Endometrial microvascular endothelial cells (primary cell): Measurements from ENCODE around the gene PDIA5. TPM values are rescaled to one million over a fixed set of nuclear protein-coding genes. Genes with fewer than 3 reads are reported as not detected.

ENCODE experiments used
- in situ Hi-C: cut with HindIII; loops from 2 replicates; pipeline ENCODE4 v1.10.0; 2017; ENCODE audit warnings: low sequenced_read_pairs, low pct_unique_long_range_greater_than_20kb; ENCODE audit errors: inconsistent ontology term
- total RNA-seq: library from RNA; depleted of rRNA; stranded (reverse); fragments of >200 nt; gene quantifications from one replicate; pipeline ENCODE4 v1.2.3, GENCODE V29; 2015; ENCODE audit errors: inconsistent ontology term

Gene PDIA5
- total RNA-seq: 66.1 TPM

DNA sequence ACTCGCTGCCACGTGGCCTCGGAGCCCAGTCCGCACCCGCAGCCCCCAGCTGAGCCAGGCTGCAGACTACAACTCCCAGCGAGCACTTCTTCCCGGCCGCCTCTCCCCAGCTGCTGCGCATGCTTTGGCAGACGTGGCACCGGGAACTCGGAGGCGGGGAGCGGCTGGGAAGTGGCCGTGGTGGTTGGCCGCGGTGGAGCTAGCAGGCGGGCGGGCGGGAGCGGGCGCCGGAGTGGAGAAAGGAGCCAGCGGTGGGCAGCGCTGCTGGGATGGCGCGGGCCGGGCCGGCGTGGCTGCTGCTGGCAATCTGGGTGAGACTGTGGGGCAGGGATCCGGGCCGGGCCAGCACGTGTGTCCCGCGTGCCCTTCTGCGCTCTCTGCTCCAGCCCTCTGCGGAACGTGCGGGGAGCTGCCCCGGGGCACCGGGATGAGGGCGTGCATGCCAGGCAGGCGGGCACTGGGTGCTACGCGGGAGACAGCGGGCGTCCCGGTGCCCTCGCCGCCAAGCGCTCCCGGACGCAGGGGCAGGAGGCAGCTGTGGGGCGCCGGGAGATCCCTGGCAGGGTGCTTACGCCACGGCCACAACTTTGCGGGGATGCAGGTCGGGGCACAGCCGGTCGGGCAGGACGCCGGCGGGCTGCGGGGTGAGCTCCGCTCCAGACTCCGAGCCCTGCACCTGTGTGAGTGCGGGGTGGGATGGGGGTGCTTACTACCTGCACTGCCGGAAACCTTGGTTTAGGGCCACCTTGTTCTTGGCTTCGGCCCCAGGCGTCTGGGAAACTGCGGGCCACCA lies at the start of gene PDIA5:
Gene PDIA5 (plus strand): TSS at position 130 of the 793 bp plus-strand sequence. CDS start 140 bp downstream, at position 270.
- in situ Hi-C loops: no loop called here

DNA sequence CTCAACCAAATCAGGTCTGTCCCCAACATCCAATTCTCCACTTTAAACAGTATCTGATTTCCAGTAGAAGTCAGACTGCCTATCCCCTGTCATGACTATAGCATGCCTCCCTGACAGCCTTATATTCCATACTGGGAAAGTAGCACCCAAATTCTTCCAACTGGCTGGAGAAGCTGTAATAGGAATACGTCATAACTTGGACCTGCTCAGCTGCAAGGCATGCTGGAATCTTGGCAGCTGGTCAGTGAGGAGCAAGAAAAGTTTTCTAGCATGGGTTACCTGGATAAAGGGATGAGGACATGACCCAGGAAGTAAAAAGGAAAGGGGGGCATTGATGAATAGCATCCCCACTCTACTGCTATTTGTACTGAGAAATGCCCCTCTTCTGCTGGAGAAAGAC lies 48.1 kb upstream of the PDIA5 start:
- in situ Hi-C loops: no loop called here

DNA sequence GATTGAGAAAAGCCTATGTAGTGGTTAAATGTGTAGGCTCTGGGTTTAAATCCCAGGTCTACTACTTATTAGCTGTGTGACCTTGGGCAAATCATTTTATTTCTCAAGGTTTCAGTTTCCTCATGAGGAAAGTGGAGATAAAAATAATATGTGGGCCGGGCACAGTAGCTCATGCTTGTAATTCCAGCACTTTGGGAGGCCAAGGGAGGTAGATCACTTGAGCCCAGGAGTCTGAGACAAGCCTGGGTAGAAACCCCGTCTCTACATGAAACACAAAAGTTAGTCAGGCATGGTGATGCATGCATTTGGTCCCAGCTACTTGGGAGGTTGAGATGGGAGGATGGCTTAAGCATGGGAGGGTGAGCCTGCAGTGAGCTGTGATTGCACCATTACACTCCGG lies 47.7 kb upstream of the PDIA5 start:
- in situ Hi-C loops: no loop called here

DNA sequence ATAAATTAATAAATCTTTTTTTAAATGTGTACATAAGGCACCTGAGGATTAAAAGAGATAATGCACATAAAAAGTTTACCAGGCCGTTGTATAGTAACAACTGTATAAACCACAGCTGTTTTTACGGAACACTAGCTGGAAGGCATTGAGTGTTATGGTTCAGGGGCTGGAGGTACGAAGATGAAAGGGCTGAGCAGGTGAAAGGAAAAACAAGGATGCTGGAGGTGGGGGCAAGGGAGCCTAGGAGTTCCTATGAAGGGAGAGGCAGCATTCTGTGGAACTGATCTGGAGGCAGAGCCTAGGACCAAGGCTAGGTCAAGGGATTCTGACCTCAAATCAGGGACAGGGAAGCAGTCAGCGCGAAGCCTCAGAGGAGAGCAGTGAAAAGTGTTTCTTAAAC lies 47.2 kb upstream of the PDIA5 start:
- in situ Hi-C loops: no loop called here

DNA sequence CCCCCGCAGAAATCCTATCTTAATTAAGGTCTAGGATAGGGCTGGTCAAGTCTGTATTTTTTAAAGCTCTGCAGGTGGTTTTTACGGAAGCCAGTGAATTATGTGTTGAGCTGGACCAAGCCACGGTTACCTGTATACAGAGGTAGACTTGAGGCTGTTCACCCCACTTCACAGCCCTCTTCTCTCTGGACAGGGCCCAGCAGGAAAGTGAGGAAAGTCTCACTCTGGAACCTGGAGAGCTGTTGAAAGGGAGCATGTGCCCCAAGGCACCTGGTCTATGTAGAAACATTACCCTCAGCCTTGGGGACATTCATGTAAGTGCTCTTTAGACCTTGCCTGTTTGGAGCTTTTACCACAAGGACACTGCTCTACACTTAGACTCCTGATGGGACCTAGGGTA lies 46.1 kb upstream of the PDIA5 start:
- in situ Hi-C loops: no loop called here

DNA sequence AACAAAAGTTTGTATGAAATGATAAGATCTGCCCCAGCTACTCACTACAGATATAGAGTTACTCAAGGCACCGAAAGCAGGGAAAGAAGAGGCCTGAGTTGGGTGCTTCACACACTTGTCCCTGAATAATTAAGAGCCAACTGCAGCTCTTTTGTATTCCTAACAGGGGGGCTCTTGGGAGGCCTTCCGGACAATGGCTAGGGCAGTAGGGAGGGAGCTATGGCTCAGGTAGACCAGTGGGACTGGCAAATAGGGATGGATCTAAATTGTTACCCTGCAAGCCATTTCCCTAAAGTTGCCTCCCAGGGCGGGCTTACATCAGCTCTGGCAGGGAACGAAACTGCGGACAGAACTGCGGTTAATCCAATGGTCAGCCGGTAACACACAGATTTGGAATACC lies 45.4 kb upstream of the PDIA5 start:
- in situ Hi-C loops: no loop called here

DNA sequence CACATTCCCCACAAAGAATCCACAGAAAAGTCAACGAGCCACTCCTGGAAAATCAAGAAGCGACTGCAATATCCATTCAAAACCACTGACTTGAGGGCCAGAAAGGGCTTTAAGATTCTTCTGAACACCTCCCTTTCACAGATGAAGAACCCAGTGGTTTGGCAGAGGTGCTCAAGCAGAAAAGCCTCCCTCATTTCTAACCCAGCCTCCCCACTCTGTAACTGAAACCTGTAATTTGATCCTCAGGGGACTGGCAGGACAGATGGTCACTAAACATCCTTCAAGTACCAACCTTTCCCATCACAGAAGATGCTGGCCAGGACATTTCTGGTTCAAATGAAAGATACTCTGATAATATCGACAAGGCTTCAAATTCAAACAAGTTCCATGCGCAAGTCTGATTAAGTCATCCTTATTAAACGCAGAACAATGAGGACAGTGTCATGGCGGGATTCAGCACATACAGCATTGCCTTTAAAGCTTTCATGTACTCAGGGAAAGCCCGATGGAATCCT lies 44.8 kb upstream of the PDIA5 start:
- in situ Hi-C loops: no loop called here

DNA sequence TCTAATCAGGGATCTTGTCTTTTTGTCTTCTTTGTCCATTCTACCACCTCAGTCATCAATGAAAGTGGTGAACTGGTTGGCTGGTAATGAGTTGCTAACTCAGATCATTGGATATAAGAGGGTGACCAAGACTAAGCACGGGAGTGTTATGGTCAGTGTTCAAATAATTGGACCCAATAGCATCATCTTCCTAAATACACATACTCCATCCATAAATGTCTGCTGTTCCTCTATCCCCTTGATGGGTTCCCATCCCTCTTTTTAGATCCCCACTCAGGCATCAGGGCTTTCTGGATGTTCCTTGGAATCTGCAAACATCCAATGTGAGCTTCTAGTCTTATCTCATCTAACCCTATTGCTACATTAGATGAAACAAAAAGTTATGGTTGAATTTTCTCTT lies 42.8 kb upstream of the PDIA5 start:
- in situ Hi-C loops: no loop called here

DNA sequence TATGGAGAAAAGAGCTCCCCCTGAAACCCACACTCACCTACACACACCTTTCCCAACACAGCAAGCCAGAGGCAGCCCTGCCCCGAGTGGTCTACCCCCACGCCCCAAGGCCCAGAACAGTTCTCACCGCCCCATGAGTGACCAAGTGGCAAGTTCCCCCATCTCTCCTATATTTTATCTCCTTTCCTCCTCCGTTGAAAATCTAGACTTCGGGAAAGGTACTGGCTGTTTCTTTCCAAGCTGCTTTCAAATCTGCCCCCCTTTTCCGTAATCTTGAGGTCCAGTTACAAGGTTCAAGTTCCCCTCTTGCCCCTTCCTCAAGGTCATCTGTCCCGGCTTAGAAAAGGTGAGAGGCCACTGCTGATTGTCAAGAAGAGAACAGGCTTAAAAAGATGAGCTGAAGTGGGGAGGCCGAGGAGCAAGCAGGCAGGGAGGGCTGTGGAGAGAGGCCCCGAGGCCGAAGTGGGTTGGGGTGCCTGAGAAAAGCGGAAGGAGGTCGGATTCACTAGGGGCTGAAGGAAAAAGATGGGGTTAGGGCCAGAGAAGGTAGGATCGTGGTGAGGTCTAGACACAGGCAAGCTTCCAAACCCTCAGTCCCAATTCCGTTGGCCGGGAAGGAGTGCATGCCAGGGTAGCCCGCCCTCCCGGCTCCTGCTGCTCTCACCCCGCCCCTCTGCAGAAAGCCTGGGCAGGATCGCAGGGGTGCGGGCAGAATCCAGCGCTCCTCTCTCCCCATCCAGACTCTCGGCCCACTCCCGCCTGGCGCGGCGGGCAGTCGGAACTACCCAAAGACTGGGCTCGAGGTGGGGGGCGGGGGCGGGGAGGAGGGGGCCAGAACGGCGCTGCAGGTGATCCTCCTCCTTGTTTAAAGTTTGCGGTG lies 40.9 kb upstream of the PDIA5 start:
- in situ Hi-C loops: no loop called here

DNA sequence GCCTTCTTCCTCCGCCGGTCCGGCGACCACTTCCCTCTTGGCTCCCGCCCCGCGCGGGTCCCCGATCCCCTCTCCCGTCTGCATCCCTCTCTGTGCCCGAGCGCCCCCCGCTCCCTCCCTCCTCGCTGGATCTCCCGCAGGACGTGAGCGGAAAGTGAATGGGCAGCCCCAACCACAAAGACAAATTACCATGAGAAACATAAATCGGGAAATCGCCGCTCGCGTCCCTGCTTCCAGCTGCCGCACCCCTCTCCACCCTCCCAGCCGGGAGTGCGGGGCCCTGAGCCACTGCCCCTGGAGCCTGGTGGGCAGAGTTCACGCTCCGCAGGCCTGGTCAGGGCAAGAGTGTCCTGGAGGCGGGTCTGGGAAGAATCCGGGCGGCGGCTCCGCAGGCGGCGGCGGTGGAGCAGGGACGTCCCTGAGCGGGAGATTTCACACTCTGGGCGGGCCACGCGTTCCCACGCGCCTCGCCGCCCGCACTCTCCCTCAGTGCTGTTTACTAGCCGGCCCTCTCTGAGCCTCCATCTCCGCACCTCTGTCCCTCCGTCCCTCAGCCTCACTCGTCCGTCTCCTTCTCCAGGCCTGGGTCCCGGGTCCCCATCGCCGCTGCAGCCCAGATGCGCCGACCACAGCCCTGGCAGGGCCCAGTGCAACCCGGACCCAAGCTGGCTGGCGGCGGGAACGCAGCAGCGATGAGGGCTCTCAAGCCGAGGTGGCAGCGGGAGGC lies 40.1 kb upstream of the PDIA5 start:
- in situ Hi-C loops: no loop called here

DNA sequence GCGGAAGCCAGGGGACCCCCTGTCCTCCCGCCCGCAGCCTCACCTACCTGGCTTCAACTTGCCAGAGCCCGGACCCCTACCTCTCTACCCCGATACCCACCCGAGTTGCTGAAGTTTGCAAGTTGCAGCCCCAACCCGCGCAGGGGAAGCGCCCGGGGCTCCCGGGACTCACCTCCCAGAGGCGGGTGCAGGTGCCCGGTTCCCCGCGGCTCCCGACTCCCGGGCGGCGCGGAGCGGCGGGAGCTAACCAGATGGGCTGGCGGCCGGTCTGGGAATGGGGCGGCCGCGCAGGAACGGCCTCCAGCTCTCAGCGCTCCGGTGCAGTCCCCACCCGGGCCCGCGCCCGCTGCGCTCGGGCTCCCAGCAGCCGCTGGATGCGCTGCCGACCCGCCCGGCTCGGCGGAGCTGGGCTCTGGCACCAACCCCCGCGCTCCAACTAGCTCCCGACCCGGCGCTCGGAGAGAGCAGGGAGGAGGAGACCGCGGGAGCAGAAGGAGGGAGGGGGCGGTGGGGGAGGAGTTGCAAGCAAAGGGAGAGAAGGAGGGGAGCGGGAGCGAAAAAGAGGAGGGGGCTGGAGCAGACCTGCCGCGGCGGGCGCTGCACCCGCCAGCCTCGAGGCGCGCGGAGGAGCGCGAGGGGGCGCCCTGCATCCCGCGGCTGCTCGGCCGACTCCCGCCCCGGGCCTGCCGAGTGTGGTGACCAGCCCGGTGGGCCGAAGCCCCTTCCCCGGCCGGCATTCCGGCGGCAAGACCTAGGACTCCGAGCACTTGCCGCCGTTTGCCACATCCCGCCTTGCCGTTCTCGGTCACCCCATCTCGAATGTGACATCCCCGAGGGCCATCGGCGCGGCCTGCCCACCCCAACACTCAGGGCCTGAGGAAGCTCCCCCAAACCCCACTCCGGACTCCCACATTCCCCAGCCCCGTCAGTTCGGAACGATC lies 39.3 kb upstream of the PDIA5 start, which contains the start of gene SEMA5B:
Gene SEMA5B (minus strand): TSS at position 472 of the 941 bp plus-strand sequence. CDS start 66,500 bp downstream, outside the sequence.
- in situ Hi-C loops: no loop called here

DNA sequence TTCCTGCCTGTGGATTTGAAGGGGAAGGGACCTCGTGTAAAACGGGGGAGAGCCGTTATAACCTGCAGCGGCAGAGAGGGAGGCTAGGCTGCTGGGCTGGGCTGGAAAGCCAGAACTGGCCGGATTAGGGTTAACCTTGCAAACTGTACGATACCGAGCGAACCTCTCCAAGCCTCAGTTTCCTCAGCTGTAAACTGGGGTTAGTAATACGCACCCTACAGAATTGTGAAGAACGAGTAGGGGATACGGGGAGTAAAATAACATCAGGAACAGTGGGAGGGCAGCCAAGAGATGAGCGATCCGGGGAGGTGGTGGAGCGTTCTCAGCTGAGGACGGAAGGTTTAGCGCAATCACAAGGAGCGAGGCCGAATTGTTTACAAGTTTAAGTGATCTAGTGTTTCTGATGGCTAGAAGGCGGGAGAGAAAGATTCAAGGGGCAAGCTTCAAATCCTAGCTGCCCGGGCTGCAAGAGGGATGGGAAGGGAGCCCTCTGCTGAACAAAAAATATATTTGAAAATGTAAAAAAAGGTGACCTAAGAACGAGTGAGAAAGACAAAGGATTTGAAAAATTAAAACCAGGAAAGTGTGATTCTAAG lies 38.5 kb upstream of the PDIA5 start:
- in situ Hi-C loops: no loop called here

DNA sequence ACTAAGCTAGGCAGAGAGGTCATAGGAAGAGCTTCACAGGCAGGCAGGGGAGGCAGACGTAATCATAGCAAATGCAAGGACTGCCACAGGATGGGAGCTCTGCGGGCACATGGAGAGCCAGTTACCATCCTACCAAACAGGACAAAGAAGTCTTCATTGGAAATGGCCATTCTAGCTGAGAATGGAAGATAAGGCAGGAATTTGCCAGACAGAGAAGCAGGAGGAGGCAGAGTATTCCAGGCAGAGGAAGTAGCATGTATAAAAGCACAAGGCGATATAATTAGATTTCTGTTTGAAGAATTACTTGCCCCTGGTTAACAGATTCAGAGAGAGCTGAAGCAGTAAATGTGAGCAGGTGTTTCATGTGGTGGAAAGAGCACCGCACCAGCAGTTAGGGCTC lies 35.8 kb upstream of the PDIA5 start:
- in situ Hi-C loops: no loop called here

DNA sequence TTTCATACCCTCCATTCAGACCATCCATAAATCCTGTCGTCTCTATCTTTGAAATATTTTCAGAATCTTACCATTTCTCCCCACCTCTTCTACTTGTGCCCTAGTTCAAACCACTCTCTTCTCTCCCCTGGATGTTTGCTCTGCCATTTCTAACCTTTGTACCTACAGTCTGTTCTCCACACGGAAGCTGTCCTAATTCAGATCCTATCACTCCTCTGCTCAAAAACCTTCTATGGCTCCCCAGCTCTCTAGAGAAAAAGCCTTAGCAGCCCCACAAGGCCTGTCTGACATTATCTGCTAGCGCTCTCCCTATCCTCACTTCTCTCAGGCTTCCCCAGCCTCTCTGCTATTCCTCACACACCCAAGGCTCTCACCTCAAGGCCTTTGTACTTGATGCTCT lies 34.8 kb upstream of the PDIA5 start:
- in situ Hi-C loops: no loop called here

DNA sequence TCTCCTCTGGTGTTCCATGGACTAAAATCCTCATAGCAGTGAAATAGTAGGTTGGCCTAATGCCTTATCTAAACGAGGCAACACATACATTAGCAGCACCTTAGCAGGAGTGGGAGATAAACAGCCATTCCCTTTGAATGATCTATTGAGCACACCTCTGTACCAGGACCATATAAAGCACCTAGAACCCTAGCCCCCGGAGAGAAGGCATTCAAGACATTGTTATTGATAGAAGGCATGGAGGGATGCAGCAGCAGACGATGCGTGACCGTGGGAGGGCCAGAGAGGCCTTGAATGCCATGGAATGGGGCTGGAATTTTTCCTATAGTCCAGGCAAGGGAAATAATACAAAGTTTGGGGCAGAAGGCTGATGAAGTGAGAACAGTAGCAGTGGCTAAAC lies 32.7 kb upstream of the PDIA5 start:
- in situ Hi-C loops: no loop called here

DNA sequence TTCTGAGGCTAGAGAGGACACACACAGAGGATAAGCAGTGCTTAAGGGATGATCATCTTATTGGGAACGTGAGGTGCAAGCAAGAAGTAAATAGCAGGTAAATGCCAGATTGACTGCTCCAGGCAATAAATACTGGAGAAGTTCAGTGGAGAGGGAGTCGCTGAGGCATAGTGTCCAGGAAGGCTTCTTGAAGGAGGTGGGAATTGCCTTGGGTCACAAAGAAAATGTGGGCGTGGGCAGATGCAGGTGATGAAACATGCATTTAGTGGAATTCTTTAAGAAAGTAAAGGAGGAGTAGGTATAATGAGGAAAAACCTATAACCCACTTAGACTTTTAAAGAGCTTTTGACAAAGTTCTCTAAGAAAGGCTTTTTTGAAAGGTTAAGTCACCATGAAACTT lies 31.8 kb upstream of the PDIA5 start:
- in situ Hi-C loops: no loop called here

DNA sequence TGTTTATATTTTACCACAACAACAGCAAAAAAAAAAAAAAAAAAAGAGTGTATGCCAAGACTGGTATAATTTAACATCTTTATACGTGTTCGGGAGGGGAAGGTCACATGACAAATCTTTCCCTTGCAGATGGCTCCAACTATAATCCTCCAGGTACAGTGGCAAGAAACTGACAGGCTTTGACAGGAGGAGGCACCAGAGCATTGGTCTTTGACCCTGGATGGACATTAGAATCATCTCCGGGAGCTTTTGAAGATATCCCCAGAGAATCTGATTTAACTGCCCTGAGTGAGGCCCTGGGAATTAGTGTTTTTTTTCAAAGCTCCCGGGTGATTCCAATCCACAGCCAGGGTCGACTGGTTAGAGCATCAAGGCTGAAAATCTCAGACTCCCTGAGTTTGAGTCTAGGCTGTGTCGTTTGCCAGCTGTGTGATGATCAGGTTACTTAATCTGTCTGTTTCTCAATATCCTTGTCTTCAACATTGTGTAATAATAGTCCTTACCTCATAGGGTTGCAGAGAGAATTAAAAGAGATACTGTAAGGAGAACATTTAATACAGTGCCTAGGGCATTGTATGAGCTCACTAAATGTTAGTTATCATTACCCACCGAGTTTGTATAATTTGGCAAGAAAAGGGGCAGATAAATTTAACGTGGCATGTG lies 30.3 kb upstream of the PDIA5 start:
- in situ Hi-C loops: no loop called here
